NCI-H446 (cell line): ENCODE data around the gene GRM2.
"Not testable (repeated sequence)": the region's sequence is repeated elsewhere in the genome, so short reads cannot be mapped to it uniquely, and the experiment has no call there.

Experiments
- DNase-seq, 2 experiments: peaks; one replicate each; lab custom pipeline; 2025; lab: John Stamatoyannopoulos, UW

GRM2 gene

DNA sequence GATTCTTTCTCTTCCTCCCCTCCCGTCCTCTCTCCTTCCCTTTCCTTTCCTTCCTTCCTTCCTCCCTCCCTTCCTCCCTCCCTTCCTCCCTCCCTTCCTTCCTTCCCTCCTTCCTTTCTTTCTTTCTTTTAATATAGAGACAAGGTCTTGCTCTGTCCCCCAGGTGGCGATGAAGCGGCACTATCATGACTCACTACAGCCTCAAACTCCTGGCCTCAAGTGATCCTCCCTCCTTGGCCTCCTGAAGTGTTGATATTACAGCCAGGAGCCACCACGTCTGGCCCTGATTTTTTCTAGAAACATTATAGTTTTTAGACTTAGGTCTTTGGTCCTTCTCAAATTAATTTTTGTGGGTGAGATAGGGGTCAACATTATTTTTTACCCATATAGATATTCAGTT is 15.5 kb downstream of the GRM2 start:
- DNase-seq: no peak

DNA sequence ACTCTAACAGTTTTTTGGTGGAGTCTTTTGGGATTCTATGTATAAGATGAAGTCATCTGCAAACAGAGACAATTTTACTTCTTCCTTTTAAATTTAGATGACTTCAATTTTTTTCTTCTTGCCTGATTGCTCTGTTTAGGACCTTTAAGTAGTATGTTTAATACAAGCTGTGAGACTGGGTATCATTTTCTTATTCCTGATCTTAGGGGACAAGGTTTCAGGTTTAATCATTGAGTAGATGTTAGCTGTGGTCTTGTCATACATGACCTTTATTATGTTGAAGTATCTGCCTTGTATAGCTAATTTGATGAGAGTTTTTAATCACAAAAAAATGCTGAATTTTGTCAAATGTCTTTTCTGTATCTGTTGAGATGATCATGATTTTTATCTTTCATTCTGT is 20.6 kb downstream of the GRM2 start:
- no peak for DNase-seq

DNA sequence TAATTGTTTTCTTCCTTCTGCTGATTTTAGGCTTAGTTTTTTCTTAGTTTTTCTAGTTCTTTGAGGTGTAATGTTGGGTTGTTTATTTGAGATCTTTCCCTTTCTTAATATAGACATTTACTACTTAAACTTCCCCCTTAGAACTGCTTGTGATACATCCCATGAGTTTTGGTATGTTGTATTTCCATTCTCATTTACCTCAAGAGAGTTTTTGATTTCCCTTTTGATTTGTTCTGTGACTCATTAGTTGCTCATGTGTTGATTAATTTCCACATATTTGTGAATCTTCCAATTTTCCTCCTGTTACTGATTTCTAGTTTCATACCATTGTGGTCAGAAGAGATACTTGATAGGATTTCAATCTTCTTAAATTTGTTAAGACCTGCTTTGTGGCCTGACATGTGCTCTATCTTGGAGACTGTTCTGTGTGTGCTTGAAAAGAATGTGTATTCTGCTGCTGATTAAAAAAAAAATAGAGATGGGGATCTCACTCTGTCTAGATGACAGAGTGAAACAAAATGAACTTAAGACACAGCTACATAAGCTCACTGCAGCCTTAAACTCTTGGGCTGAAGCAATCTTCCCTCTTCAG is 22.3 kb downstream of the GRM2 start:
- DNase-seq: no peak

DNA sequence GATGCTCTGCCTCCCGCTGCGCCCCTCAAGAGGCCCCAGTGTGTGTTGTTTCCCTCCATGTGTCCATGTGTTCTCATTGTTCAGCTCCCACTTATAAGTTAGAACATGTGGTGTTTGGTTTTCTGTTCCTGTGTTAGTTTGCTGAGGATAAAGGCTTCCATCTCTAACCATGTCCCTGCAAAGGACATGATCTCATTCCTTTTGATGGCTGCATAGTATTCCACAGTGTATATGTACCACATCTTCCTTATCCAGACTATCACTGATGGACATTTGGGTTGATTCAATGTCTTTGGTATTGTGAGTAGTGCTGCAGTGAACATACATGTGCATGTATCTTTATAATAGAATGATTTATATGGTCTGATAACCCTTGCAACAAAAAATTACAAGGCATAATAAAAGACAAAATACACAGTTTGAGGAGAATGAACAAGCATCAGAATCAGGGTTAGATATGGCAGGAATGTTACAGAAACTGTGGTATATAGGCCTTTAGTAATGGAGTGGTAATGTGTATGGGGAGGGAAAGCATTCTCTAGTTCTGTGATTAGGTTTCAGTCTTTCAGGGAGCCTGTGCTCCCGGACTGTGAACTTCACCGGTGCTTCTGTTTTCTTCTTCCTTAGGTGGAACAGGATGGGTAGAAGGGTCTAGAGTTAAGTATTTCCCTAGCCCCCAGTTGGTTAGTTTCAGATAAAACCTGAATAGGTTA is 27.1 kb downstream of the GRM2 start:
- no peak for DNase-seq

DNA sequence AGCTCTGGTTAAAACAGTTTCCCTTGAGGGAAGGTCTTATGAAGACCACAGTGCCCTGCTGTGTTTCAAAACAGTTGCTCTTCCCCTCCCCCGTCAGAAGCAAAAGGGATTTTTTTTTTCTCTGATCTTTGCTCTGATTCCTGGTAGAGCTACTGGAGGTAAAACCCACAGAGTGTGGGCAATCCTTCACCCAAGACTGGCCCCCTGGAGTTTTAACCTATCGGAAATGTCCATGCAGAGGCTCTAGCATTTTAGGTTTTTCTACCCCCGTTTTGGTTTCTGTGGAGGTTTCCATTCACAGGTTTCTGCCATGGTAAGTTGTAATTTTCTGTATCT is 27.7 kb downstream of the GRM2 start:
- DNase-seq: no peak

DNA sequence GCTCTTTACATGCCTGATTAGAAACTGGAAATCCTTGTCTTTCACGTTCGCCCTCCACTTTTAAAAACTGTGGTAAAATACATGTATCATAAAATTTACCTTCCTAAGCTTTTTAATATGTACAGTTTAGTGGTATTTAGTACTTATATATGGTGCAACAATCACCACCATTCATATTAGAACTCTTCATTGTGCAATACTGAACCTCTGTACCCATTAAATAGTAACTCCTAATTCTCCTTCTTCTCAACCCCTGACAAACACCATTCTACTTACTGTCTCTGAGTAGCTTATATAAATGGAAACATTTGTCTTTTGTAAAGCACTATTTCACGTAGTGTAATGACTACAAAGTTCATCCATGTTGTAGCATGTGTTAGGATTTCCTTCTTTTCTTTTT is 28.2 kb downstream of the GRM2 start:
- DNase-seq: no peak

DNA sequence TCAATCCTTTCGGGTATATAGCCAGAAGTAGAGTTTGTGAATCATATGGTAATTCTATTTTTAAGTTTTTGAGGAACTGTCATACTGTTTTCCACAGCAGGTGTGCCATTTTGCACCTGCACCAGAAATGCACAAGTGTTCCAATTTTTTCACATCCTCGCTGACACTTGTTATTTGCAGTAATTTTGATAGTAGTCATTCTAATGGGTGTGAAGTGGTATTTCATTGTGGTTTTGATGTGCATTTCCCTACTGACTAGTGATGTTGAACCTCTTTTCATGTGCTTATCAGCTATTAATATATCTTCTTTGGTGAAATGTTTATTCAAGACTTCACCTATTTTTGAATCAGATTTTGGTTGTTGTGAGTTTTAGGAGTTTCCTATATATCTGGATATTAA is 29.1 kb downstream of the GRM2 start:
- no peak for DNase-seq

DNA sequence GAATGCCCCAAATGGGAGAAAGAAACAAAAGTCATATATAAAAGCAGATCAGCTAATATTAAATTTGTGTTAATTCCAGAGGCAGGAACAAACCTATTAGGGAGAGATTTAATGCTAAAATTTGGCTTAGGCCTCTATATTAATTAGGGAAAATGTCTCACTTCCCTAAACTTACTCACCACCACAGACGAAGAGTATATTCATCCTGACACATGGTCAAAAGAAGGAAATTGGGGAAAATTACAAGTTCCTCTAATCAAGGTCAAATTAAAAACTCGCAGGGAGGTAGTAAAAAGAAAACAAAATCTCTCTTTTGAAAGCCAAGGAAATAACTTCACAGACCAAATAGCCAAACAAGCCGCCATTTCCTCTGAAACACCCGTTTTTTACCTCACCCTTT is 32.2 kb downstream of the GRM2 start:
- DNase-seq: no peak

DNA sequence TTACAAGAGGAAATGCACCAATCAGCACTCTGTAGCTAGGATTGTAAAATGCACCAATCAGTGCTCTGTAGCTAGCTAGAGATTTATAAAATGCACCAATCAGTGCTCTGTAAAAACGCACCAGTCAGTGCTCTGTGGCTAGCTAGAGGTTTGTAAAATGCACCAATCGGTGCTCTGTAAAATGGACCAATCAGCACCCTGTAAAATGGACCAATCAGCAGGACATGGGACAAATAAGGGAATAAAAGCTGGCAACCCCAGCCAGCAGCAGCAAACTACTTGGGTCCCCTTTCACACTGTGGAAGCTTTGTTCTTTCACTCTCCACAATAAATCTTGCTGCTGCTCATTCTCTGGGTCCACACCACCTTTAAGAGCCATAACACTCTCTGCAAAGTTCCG is 35.5 kb downstream of the GRM2 start:
- DNase-seq: not testable (repeated sequence)

DNA sequence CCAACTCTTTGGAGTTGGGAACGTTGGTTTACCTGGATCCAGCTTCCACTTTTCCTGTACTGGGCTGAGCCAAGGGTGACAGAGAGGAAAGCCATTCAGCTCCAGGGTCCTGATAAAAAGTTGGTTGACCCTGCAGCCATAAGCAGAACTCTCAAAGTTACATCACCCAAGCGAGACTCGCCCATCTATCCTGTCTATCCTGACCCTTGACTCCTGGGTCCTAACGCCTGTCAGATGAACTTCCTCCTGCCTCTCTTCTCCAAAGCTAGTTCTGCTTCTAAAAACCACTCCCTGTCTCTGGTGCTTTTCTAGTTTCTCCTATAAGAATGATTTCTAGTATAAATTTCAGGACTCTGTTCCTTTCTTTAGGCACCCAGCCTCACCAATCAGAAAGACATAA is 36.1 kb downstream of the GRM2 start:
- DNase-seq: not testable (repeated sequence)

DNA sequence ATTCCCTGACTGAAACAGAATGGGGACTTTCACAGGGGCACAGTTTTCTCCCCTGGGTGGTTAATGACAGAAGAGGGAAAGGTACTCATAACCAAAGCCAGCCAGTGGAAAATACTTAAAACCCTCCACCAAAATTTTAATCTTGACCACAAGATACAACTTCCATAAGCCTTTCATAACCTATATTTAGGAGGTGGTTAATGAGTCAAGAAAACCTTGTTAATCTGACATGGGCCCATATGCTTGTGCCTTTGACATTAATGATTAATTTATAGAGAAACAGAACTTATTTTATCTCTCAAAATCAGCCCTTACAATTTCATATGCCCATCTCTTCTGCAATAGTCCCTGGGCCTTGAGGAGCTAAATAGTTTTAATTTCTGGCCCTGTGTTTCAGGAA is 41.0 kb downstream of the GRM2 start:
- no peak for DNase-seq

DNA sequence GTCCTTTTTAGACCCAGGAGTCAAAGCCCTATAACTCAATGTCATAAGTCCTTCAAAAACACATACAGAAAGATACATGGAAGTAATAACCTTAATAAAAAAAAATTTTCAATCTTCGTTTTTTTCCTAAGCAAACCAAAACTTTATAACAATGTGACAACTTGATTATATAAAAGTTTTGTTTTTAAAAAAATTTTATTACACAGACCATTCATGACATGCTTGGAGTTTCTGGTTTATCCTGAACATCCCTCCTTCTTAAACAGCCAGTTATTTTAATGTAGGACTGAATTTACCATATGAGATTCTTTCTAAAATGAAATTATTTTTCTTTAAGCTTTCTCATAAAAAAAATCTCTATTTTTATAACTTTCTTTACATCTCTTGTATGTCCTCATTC is 41.5 kb downstream of the GRM2 start:
- DNase-seq: no peak

DNA sequence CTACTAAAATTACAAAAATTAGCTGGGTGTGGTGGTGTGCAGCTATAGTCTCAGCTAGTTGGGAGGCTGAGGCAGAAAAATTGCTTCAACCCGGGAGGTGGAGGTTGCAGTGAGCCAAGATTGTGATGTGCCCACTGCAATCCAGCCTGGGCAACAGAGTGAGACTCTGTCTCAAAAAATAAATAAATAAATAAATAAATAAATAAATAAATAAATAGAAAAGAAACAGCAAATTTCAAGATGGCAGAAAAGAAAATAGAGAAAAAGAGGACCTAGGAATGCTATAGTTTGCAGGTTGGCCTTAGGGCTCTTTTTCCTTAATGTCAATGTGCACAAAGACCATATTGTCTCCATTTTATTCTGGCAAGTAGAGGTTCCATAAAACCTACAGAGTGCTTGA is 44.0 kb downstream of the GRM2 start:
- DNase-seq: no peak

DNA sequence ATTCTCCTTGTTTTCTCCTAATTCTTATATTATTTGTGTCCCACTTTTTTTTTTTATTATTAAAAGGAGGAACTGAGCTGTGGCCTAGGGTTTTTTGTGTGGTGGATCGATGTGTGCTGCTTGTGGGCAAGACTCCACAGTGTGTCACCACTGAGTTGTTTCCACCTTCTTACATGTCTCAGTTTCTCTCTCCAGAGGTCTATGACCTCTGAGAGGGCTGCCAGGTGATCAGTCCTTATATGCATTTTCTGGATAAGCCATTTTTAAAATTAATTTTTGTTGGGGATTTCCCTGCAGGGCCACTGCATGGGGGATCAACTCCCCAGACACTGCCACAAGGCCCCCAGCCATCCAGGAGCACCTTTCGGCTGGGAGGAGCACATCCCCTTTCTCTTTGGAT is 44.4 kb downstream of the GRM2 start:
- DNase-seq: no peak

DNA sequence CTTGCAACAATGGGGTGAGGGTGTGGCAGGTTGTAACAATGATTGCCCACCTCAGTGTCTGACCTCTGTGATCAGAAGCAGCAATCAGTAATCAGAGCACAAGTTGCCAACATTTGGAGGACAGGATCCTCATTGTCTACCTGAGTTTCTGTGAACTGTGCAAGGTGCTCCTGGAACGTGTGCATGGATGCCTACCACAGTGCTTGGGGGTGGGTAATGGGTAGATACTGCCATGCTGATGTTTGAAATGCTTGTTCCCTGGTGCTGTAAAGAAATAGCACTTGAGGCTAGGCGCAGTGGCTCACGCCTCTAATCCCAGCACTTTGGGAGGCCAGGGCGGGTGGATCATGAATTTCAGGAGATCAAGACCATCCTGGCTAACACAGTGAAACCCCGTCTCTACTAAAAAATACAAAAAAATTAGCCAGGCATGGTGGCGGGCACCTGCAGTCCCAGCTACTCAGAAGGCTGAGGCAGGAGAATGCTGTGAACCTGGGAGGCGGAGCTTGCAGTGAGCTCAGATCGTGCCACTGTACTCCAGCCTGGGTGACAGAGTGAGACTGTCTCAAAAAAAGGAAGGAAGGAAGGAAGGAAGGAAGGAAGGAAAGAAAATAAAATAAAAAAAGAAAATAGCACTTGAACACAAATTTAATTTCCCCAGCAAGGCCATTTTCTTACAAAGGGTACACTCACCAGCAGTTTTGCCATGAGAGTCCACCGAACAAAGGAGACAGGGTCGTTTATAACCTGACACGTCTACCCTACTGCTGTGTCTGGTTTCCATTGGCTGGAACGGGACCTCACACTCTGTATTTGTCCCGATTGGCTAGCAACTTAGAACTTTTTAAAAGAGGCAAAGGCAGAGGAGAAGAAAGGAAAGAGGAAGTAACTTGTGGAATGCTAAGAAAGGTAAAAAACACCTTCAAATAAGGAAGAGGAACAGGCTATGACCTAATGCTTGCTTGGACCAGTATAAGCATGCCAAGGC is 47.2 kb downstream of the GRM2 start:
- not testable (repeated sequence) for DNase-seq

DNA sequence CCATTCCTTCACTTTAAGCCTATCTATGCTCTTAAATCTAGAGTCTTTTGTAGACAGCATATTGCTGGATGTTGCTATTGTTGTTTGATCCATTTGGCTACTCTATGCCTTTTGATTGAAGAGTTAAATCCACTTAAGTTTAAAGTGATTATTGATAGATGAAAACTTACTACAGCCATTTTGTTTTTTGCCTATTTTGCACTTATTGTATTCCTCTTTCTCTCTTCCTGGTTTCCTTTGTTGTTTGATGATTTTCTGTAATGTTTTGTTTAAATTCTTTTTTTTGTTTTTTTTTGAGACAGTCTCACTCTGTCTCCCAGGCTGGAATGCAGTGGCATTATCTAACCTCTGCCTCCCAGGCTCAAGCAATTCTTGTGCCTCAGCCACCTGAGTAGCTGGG is 52.3 kb downstream of the GRM2 start:
- no peak for DNase-seq
